SK-N-SH (cell line): ENCODE data around the gene SLCO2A1. TPM values are rescaled to one million over a fixed set of nuclear protein-coding genes. Genes with fewer than 3 reads are reported as not detected.
A peak's percentile ranks its signal among the peaks of the same experiment; 100 is the strongest.

Source experiments
- CTCF ChIA-PET: fragments of 300-600, 350-600 bp; formaldehyde crosslinking; extraction: SDS; loops from one replicate; lab custom pipeline; 2021; lab: Yijun Ruan, JAX
- POLR2A ChIA-PET: fragments of 350-600 bp; sonication (Branson Sonifier 250); formaldehyde crosslinking; extraction: SDS; loops from one replicate; lab custom pipeline; 2020; ENCODE audit warnings: antibody characterized with exemption, inconsistent platforms; lab: Yijun Ruan, JAX
- DNase-seq: peaks from one replicate; pipeline ENCODE4 v3.0.0; 2012
- H2AFZ ChIP-seq: fragments of 200-600 bp; sonication (generic); 2 replicates; pipeline ENCODE4 v1.8.1; 2016; ENCODE audit warnings: antibody characterized with exemption, mild to moderate bottlenecking, low read depth
- H3F3A ChIP-seq: fragments of 200-600 bp; sonication (generic); replicated peaks from 2 replicates; pipeline ENCODE3; 2016; ENCODE audit warnings: antibody characterized with exemption, mild to moderate bottlenecking; ENCODE audit not compliant: insufficient read depth
- H3K27ac ChIP-seq, 2 experiments: fragments of 200-500 bp in 1 of 2; fragments of 200-600 bp in 1 of 2; sonication (Bioruptor generic) in 1 of 2; sonication (generic), shearing (Covaris generic) in 1 of 2; 2 replicates each; pipeline versions ENCODE4 v1.5.1 to v1.6.1; 2014 to 2016; ENCODE audit warnings: low read depth in 2 of 2, inconsistent platforms in 1 of 2, low read length in 1 of 2, mild to moderate bottlenecking in 1 of 2, mixed read lengths in 1 of 2
- H3K27me3 ChIP-seq: fragments of 200-600 bp; sonication (generic), shearing (Covaris generic); 2 replicates; pipeline ENCODE4 v1.6.1; 2016; ENCODE audit warnings: mixed run types; ENCODE audit not compliant: insufficient read depth
- H3K36me3 ChIP-seq, 2 experiments: fragments of 200-500 bp in 1 of 2; fragments of 200-600 bp in 1 of 2; sonication (Bioruptor generic) in 1 of 2; sonication (generic) in 1 of 2; replicated peaks in 1 of 2; 2 replicates each; pipeline versions ENCODE3 to v1.5.1; 2014 to 2016; ENCODE audit warnings: low read length in 1 of 2, mild to moderate bottlenecking in 1 of 2; ENCODE audit not compliant: insufficient read depth in 2 of 2, control insufficient read depth in 1 of 2
- H3K4me1 ChIP-seq, 2 experiments: fragments of 200-500 bp in 1 of 2; fragments of 200-600 bp in 1 of 2; sonication (Bioruptor generic) in 1 of 2; sonication (generic), shearing (Covaris generic) in 1 of 2; 2 replicates each; pipeline versions ENCODE4 v1.5.1 to v1.6.1; 2014 to 2016; ENCODE audit warnings: low read depth in 1 of 2, low read length in 1 of 2, mixed run types in 1 of 2; ENCODE audit not compliant: insufficient read depth in 2 of 2, control insufficient read depth in 1 of 2
- H3K4me2 ChIP-seq: fragments of 200-600 bp; sonication (generic), shearing (Covaris generic); 2 replicates; pipeline ENCODE4 v1.6.1; 2017; ENCODE audit warnings: mixed run types
- H3K4me3 ChIP-seq, 2 experiments: fragments of 200-500 bp in 1 of 2; fragments of 200-600 bp in 1 of 2; sonication (Bioruptor generic) in 1 of 2; sonication (generic), shearing (Covaris generic) in 1 of 2; 2 replicates each; pipeline versions ENCODE4 v1.5.1 to v1.8.1; 2014 to 2016; ENCODE audit warnings: low read depth in 2 of 2, inconsistent platforms in 1 of 2, low read length in 1 of 2, mild to moderate bottlenecking in 1 of 2, mixed read lengths in 1 of 2, moderate library complexity in 1 of 2
- H3K79me2 ChIP-seq: fragments of 200-600 bp; sonication (generic); 2 replicates; pipeline ENCODE4 v1.8.1; 2017; ENCODE audit warnings: mild to moderate bottlenecking; ENCODE audit not compliant: insufficient read depth
- H3K9ac ChIP-seq: fragments of 200-600 bp; sonication (generic); 2 replicates; pipeline ENCODE4 v1.6.1; 2017; ENCODE audit warnings: mixed run types
- H3K9me2 ChIP-seq: fragments of 200-600 bp; sonication (generic); 2 replicates; pipeline ENCODE4 v1.6.1; 2017; ENCODE audit warnings: mixed run types
- H3K9me3 ChIP-seq: fragments of 200-600 bp; sonication (generic); 2 replicates; pipeline ENCODE4 v1.6.1; 2017; ENCODE audit warnings: mixed run types, mild to moderate bottlenecking, moderate library complexity
- H4K20me1 ChIP-seq: fragments of 200-600 bp; sonication (generic); 2 replicates; pipeline ENCODE4 v1.6.1; 2017; ENCODE audit warnings: mild to moderate bottlenecking, mixed run types; ENCODE audit not compliant: insufficient read depth
- EP300 ChIP-seq, 2 experiments: IDR thresholded peaks; 2 replicates each; pipeline versions ENCODE4 v1.4.0 to v1.6.1; 2012; ENCODE audit warnings: borderline replicate concordance in 1 of 2, low read depth in 1 of 2, low read length in 1 of 2
- EZH2phosphoT487 ChIP-seq: fragments of 200-600 bp; sonication (generic); IDR thresholded peaks from 2 replicates; pipeline ENCODE4 v1.6.1; 2017; ENCODE audit warnings: low read depth, mixed run types, mild to moderate bottlenecking, antibody characterized with exemption, moderate library complexity, borderline replicate concordance
- FOSL2 ChIP-seq: IDR thresholded peaks from 2 replicates; pipeline ENCODE4 v1.4.0; 2012; ENCODE audit warnings: low read depth, mild to moderate bottlenecking, moderate library complexity, borderline replicate concordance
- FOXJ3 ChIP-seq: sonication (generic); formaldehyde crosslinking; IDR thresholded peaks from 2 replicates; pipeline ENCODE4 v1.5.1; 2020; ENCODE audit warnings: mild to moderate bottlenecking, missing genetic modification reagents
- GABPA ChIP-seq: IDR thresholded peaks from 2 replicates; pipeline ENCODE4 v1.4.0; 2012; ENCODE audit warnings: low read depth, mild to moderate bottlenecking
- GATA2 ChIP-seq: sonication (generic); formaldehyde crosslinking; IDR thresholded peaks from 2 replicates; pipeline ENCODE4 v1.5.0; 2020; ENCODE audit warnings: mild to moderate bottlenecking, missing genetic modification reagents
- IRF3 ChIP-seq: fragments of 150-350 bp; IDR thresholded peaks from 2 replicates; pipeline ENCODE4 v1.6.1; 2016; ENCODE audit warnings: mild to moderate bottlenecking, low read depth, low read length
- MAX ChIP-seq: IDR thresholded peaks from 2 replicates; pipeline ENCODE4 v1.4.0; 2012; ENCODE audit warnings: low read depth
- MXI1 ChIP-seq: IDR thresholded peaks from 2 replicates; pipeline ENCODE4 v1.6.1; 2012; ENCODE audit warnings: mild to moderate bottlenecking, low read depth, low read length, improper control_type of control experiment
- NFIC ChIP-seq: IDR thresholded peaks from 2 replicates; pipeline ENCODE4 v1.4.0; 2012; ENCODE audit warnings: borderline replicate concordance
- NRF1 ChIP-seq: IDR thresholded peaks from 2 replicates; pipeline ENCODE4 v1.6.1; 2012; ENCODE audit warnings: low read depth, mild to moderate bottlenecking, low read length
- PBX3 ChIP-seq: IDR thresholded peaks from 2 replicates; pipeline ENCODE4; 2012
- RAD21 ChIP-seq: IDR thresholded peaks from 2 replicates; pipeline ENCODE4 v1.6.1; 2012; ENCODE audit warnings: mild to moderate bottlenecking, low read length
- SIN3A ChIP-seq: IDR thresholded peaks from 2 replicates; pipeline ENCODE4 v1.6.1; 2012; ENCODE audit warnings: low read depth, mild to moderate bottlenecking, low read length, moderate library complexity, borderline replicate concordance
- SMC3 ChIP-seq: IDR thresholded peaks from 2 replicates; pipeline ENCODE4 v1.6.1; 2012; ENCODE audit warnings: low read depth, low read length, improper control_type of control experiment
- USF1 ChIP-seq: IDR thresholded peaks from 2 replicates; pipeline ENCODE4 v1.4.0; 2012; ENCODE audit warnings: low read depth, borderline replicate concordance
- ZBTB33 ChIP-seq: IDR thresholded peaks from 2 replicates; pipeline ENCODE4 v1.4.0; 2012; ENCODE audit warnings: low read depth, borderline replicate concordance
- WGBS: methylation state at CpG from one replicate; pipeline ENCODE4 v1.1.6; 2017; ENCODE audit warnings: low lambda C conversion rate; 5-methylcytosine and 5-hydroxymethylcytosine counted together
- polyA plus RNA-seq, 3 experiments: library from polyadenylated mRNA; depleted of rRNA; stranded (reverse); fragments of >200 nt; gene quantifications; 2 replicates each; pipeline ENCODE4 v1.2.3, GENCODE V29; 2012

SLCO2A1 gene
- polyA plus RNA-seq, 1 of the 3 experiments (the other 2 are of a cell fraction) = 9.3 TPM

GRCh38 chr3:134039161-134039862 lies 9.6 kb upstream of the SLCO2A1 start:
- Histone ChIP-seq H4K20me1 (no peaks in the 10 kb centered on the region), H3K27ac (no peak overlapping the region), H3F3A (no peaks in the 10 kb centered on the region), H3K79me2 (no peaks in the 10 kb centered on the region), H3K4me1 (no peaks in the 10 kb centered on the region), H3K4me3 (no peak overlapping the region), H3K4me2 (no peak overlapping the region), H2AFZ (no peak overlapping the region), H3K36me3 (no peaks in the 10 kb centered on the region), H3K9ac (no peak overlapping the region), H3K27me3 (no peaks in the 10 kb centered on the region), H3K9me2 (no peaks in the 10 kb centered on the region), H3K9me3 (no peaks in the 10 kb centered on the region)
- TF ChIP-seq FOXJ3 (CRISPR knock-in tag) (no peak), RAD21 (peak; percentile 24; the same call in 1 of the 2 replicates), ZBTB33 (no peak), GABPA (no peak), MAX (no peak), GATA2 (CRISPR knock-in tag) (no peak), SMC3 (peak; percentile 25), NRF1 (no peak), FOSL2 (no peak)
- DNase-seq = no peak
- ChIA-PET POLR2A (interaction anchor here (0.5 kb wide), 1 partner anchor 29 kb away, joined by 4 read pairs; no protein-coding TSS in a partner anchor), CTCF (interaction anchor here (1.4 kb wide), 1 partner anchor 109 kb away, joined by 7 read pairs; no protein-coding TSS in a partner anchor)
- WGBS = 94% methylated on average over 7 of the region's 8 CpGs

- Histone ChIP-seq H3K27me3 (no peaks in the 10 kb centered on the region), H3K4me1 (no peaks in the 10 kb centered on the region), H3F3A (no peaks in the 10 kb centered on the region), H3K36me3 (no peaks in the 10 kb centered on the region), H3K79me2 (no peaks in the 10 kb centered on the region), H3K9ac (no peak overlapping the region), H3K27ac (no peak overlapping the region), H3K4me3 (no peak overlapping the region), H4K20me1 (no peaks in the 10 kb centered on the region), H3K9me2 (no peaks in the 10 kb centered on the region), H3K4me2 (no peak overlapping the region), H3K9me3 (no peaks in the 10 kb centered on the region), H2AFZ (no peak overlapping the region)
- ChIA-PET POLR2A (interaction anchor here (0.5 kb wide), 1 partner anchor 28 kb away, joined by 4 read pairs; no protein-coding TSS in a partner anchor), CTCF (no interaction called here)
- no peak for TF ChIP-seq FOSL2
- no peak for TF ChIP-seq IRF3
- no peak for TF ChIP-seq NFIC
- no peak for TF ChIP-seq MAX
- no peak for TF ChIP-seq RAD21
- TF ChIP-seq SMC3 = no peak
- no peak for TF ChIP-seq FOXJ3 (CRISPR knock-in tag)
- no peak for TF ChIP-seq ZBTB33
- TF ChIP-seq MXI1 = no peak
- no peak for TF ChIP-seq EZH2phosphoT487
- TF ChIP-seq PBX3 = no peak
- no peak for TF ChIP-seq SIN3A
- no peak for TF ChIP-seq EP300 (IDR thresholded peaks at IDR 0.05; ENCODE audit: borderline replicate concordance in 1 of 2, low read depth in 1 of 2, low read length in 1 of 2)
- no peak for TF ChIP-seq USF1
- DNase-seq = no peak
- 97% methylated on average over 8 of the region's 8 CpGs for WGBS
These were observed 9.0 kb upstream of the SLCO2A1 start for GRCh38 chr3:134038716-134039115.
